SU-DHL-6 (cell line): ENCODE data around the gene ACTL8.

Experiments
- CTCF ChIP-seq: fragments of 200-600 bp; sonication (generic); IDR thresholded peaks from one replicate; pipeline ENCODE4 v1.5.1; 2017; ENCODE audit warnings: antibody characterized with exemption, mild to moderate bottlenecking, low read length, moderate library complexity; ENCODE audit not compliant: insufficient read depth, poor library complexity, severe bottlenecking
- EZH2phosphoT487 ChIP-seq: fragments of 200-600 bp; sonication (generic), shearing (Covaris generic); conservative IDR thresholded peaks from 2 replicates; pipeline ENCODE4 v1.6.1; 2018; ENCODE audit warnings: mild to moderate bottlenecking, antibody characterized with exemption, low read length, moderate library complexity, mixed read lengths

GRCh38 chr1:17735348-17735747 lies 19.8 kb upstream of the ACTL8 start:
- no peak for TF ChIP-seq CTCF
- no peak for TF ChIP-seq EZH2phosphoT487
